Thoracic aorta (tissue), 2 donors: Measurements from ENCODE around the gene NUDT22. TPM values are rescaled to one million over a fixed set of nuclear protein-coding genes. Genes with fewer than 3 reads are reported as not detected.

Source experiments
- ATAC-seq: fragments of 150-250 bp; one replicate; pipeline ENCODE4 v1.8.0; 2017; ENCODE audit warnings: low read depth; ENCODE audit not compliant: insufficient number of reproducible peaks, low FRiP score
- DNase-seq: peaks from one replicate; pipeline ENCODE4 v3.0.0-alpha.2; 2020; ENCODE audit warnings: low spot score
- H3K27ac ChIP-seq, 2 donors: fragments of 200-600 bp; sonication (generic); 1 replicate in 1 of 2; 2 replicates in 1 of 2; pipeline ENCODE4 v1.5.1; 2016; ENCODE audit warnings: mild to moderate bottlenecking in 2 of 2, moderate library complexity in 2 of 2
- H3K27me3 ChIP-seq: fragments of 200-600 bp; sonication (generic); replicated peaks from 2 replicates; pipeline ENCODE4 v1.6.0; 2016; ENCODE audit warnings: mild to moderate bottlenecking; ENCODE audit not compliant: insufficient read depth
- H3K36me3 ChIP-seq: fragments of 200-600 bp; sonication (generic); one replicate; pipeline ENCODE4 v1.5.1; 2016
- H3K4me1 ChIP-seq, 2 donors: fragments of 200-600 bp; sonication (generic); 1 replicate in 1 of 2; 2 replicates in 1 of 2; pipeline versions ENCODE4 v1.5.1 to v1.6.0; 2016; ENCODE audit warnings: low read depth in 2 of 2, mild to moderate bottlenecking in 1 of 2; ENCODE audit not compliant: control insufficient read depth in 1 of 2
- H3K4me3 ChIP-seq: fragments of 200-600 bp; sonication (generic); 2 replicates; pipeline ENCODE4 v1.5.1; 2016; ENCODE audit warnings: mild to moderate bottlenecking
- H3K9me3 ChIP-seq: fragments of 200-600 bp; sonication (generic); 2 replicates; pipeline ENCODE4 v1.5.1; 2016
- CTCF ChIP-seq: fragments of 200-600 bp; sonication (generic); IDR thresholded peaks from one replicate; pipeline ENCODE4 v1.5.1; 2019; ENCODE audit warnings: antibody characterized with exemption
- total RNA-seq, 2 donors: library from RNA; depleted of rRNA; stranded (reverse); fragments of >200 nt; gene quantifications; one replicate each; pipeline versions ENCODE4 v1.1.0 to v1.2.3, GENCODE V29; 2016

Gene NUDT22
- total RNA-seq, 2 donors from 2014 or later, result 52.3 to 61.6 TPM

GRCh38 chr11:64180891-64181290 lies 45.2 kb upstream of the NUDT22 start:
- Histone ChIP-seq H3K36me3 (no peaks in the 10 kb centered on the region), H3K27ac (peak overlapping the region in 1 of 2 donors; percentile 79), H3K27me3 (no peaks in the 10 kb centered on the region), H3K4me1 (peaks cover 25 to 42% of the 10 kb centered on the region in 2 donors), H3K9me3 (no peaks in the 10 kb centered on the region), H3K4me3 (peak overlapping the region; percentile 63)
- TF ChIP-seq CTCF, result no peak
- DNase-seq (no peak), ATAC-seq (no peak)

GRCh38 chr11:64181506-64182411 lies 44.3 kb upstream of the NUDT22 start:
- peak; percentile 47 for ATAC-seq
- peak overlapping the region; percentile 63 for H3K4me3 ChIP-seq
- no peaks in the 10 kb centered on the region for H3K27me3 ChIP-seq
- H3K4me1 ChIP-seq, result peaks cover 25 to 42% of the 10 kb centered on the region in 2 donors
- peak overlapping the region; percentile 79 to 86 for H3K27ac ChIP-seq
- no peaks in the 10 kb centered on the region for H3K9me3 ChIP-seq
- peak; percentile 81 for DNase-seq
- no peak for TF ChIP-seq CTCF
- H3K36me3 ChIP-seq, result no peaks in the 10 kb centered on the region

GRCh38 chr11:64183890-64184289 lies 42.2 kb upstream of the NUDT22 start:
- Histone ChIP-seq H3K4me3 (no peak overlapping the region), H3K36me3 (no peaks in the 10 kb centered on the region), H3K27me3 (no peaks in the 10 kb centered on the region), H3K27ac (peak overlapping the region; percentile 85 to 94), H3K9me3 (no peaks in the 10 kb centered on the region), H3K4me1 (peaks cover 25 to 50% of the 10 kb centered on the region in 2 donors)
- DNase-seq (no peak), ATAC-seq (no peak)
- TF ChIP-seq CTCF, result no peak

GRCh38 chr11:64185175-64185692 lies 40.8 kb upstream of the NUDT22 start:
- peak; percentile 22 for TF ChIP-seq CTCF
- H3K9me3 ChIP-seq, result no peaks in the 10 kb centered on the region
- H3K4me1 ChIP-seq, result peaks cover 25 to 53% of the 10 kb centered on the region in 2 donors
- DNase-seq (peak; percentile 67), ATAC-seq (peak; percentile 61)
- peaks cover 4% of the 10 kb centered on the region for H3K36me3 ChIP-seq
- H3K4me3 ChIP-seq, result peak overlapping the region; percentile 77
- peak overlapping the region; percentile 85 to 94 for H3K27ac ChIP-seq
- H3K27me3 ChIP-seq, result no peaks in the 10 kb centered on the region

GRCh38 chr11:64185693-64186491 lies 40.2 kb upstream of the NUDT22 start, which contains the start of gene STIP1:
STIP1 (plus strand) TSS chr11:64186171; CDS start chr11:64186262, 91 bp downstream.
- peak; percentile 97 for ATAC-seq
- H3K36me3 ChIP-seq, result peaks cover 7% of the 10 kb centered on the region
- peak; percentile 36 for TF ChIP-seq CTCF
- H3K27ac ChIP-seq, result peak within 1 kb of the TSS; percentile 85 to 94
- H3K27me3 ChIP-seq, result no peaks in the 10 kb centered on the region
- peak within 1 kb of the TSS; percentile 77 for H3K4me3 ChIP-seq
- DNase-seq, result peak; percentile 99
- peaks cover 21 to 47% of the 10 kb centered on the region in 2 donors for H3K4me1 ChIP-seq
- H3K9me3 ChIP-seq, result no peaks in the 10 kb centered on the region
